Left ventricle myocardium inferior (tissue), 1 donor: ENCODE results near the gene RASSF4. TPM values are rescaled to one million over a fixed set of nuclear protein-coding genes. Genes with fewer than 3 reads are reported as not detected.

Source experiments
- DNase-seq: peaks from one replicate; pipeline ENCODE4 v3.0.0-alpha.2; 2020
- H3K27ac ChIP-seq: fragments of 200-600 bp; replicated peaks from 2 replicates; pipeline ENCODE4 v1.8.0; 2021
- H3K27me3 ChIP-seq: fragments of 200-600 bp; 2 replicates; pipeline ENCODE4 v1.8.0; 2021; ENCODE audit warnings: low read depth
- H3K36me3 ChIP-seq: fragments of 200-600 bp; 2 replicates; pipeline ENCODE4 v1.8.0; 2021
- H3K4me1 ChIP-seq: fragments of 200-600 bp; 2 replicates; pipeline ENCODE4 v1.8.0; 2021
- H3K4me3 ChIP-seq: fragments of 200-600 bp; 2 replicates; pipeline ENCODE4 v1.8.0; 2021; ENCODE audit warnings: mild to moderate bottlenecking, moderate library complexity
- H3K9me3 ChIP-seq: fragments of 200-600 bp; replicated peaks from 2 replicates; pipeline ENCODE4 v1.8.0; 2021
- intact Hi-C: fragments of 100-400 bp; cut with micrococcal nuclease; formaldehyde crosslinking; loops from one replicate; pipeline ENCODE4 v1.11.0; 2022
- total RNA-seq: library from RNA; stranded (reverse); fragmentation: NEBNext Ultra II Directional; extraction: Animal tissue kit (Norgen Biotek cat#: 25700); gene quantifications from one replicate; pipeline ENCODE4 v1.2.1, GENCODE V29; 2021
- TF ChIP-seq, protein P1 (sequence below): fragments of 200-600 bp; IDR thresholded peaks from 2 replicates; pipeline ENCODE4 v1.8.0; 2021; ENCODE audit warnings: antibody characterized with exemption, mild to moderate bottlenecking, borderline replicate concordance
- donor health status: DM: no; HTN: yes; CAD: no; lungs with severe emphysema.

Gene RASSF4
- total RNA-seq, 1 donor from 2014 or later: 103 TPM

DNA sequence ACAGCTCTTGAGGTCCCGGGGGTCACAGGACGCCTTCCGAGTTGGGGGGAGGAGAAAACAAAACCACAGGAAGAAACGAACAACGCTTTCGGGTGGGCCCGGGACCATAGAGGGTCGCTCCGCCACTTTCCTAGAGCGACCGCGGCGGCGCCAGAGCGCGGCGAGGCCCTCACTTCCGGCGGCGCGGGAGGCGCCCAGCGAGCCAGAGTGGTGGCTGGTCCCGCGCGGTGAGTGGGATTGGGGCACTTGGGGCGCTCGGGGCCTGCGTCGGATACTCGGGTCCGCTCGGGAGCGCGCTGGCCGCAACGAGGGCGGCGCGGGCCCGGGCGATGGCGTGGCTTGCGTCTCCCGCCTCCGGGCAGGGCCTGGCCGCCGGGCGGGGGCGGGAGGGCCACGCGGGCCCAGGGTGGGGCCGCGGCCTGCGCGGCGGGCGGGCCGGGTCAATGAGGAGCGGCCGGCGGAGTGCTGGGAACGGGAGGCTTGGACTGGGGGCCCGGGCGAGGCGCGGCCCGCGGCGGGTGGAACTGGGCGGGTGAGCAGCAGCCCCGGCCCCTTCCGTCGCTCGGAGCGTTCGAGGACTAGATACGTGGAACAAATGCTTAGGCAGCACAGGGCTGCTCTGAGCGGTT lies 41.3 kb downstream of the RASSF4 start, which contains the start of gene ZNF22:
Gene ZNF22 (plus strand): TSS at position 172 of the 629 bp plus-strand sequence. CDS start 2,446 bp downstream, outside the sequence.
- intact Hi-C loops: no loop called here
- H3K27me3 ChIP-seq: no peaks in the 10 kb centered on the region
- peaks cover 25% of the 10 kb centered on the region for H3K36me3 ChIP-seq
- H3K27ac ChIP-seq: peak within 1 kb of the TSS; percentile 97
- H3K4me3 ChIP-seq: peak within 1 kb of the TSS; percentile 74
- H3K4me1 ChIP-seq: peaks cover 88% of the 10 kb centered on the region
- TF ChIP-seq, protein P1, sequence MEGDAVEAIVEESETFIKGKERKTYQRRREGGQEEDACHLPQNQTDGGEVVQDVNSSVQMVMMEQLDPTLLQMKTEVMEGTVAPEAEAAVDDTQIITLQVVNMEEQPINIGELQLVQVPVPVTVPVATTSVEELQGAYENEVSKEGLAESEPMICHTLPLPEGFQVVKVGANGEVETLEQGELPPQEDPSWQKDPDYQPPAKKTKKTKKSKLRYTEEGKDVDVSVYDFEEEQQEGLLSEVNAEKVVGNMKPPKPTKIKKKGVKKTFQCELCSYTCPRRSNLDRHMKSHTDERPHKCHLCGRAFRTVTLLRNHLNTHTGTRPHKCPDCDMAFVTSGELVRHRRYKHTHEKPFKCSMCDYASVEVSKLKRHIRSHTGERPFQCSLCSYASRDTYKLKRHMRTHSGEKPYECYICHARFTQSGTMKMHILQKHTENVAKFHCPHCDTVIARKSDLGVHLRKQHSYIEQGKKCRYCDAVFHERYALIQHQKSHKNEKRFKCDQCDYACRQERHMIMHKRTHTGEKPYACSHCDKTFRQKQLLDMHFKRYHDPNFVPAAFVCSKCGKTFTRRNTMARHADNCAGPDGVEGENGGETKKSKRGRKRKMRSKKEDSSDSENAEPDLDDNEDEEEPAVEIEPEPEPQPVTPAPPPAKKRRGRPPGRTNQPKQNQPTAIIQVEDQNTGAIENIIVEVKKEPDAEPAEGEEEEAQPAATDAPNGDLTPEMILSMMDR: peak; percentile 45
- peak; percentile 73 for DNase-seq
- H3K9me3 ChIP-seq: peaks cover 8% of the 10 kb centered on the region

DNA sequence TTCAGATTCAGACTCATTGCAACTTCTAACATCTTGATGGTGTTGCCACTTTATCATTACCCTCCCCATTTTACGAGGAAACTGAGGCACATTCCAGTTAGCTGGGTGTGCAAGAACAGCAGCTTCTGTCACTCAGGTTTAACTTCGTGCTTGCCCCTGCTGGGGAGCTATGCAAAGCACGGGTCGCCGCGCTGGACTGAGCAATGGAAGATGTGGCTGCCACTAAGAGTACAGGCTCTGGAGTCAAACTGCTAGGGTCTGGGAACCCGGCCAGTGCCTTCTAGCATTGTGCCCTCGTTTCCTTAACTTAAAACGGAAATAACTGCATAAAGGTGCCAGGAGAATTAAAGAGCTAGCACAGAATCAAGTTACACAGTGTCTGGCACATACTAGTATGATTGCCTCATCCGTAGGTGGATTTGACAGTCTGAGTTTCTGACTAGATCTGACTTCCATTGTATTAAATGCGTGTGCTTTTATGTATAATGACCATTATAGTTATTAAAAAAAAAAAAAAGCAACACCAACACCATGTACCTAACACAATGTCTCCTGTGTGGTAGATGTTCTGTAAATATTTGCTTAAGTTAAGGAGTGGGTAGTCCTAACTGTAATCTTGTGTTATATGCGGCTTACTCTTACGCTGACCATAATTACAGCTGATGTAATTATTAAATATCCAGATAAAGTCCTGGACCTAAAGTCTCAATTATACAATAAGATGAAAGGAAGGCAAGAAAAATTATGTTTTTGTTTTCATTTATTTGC lies 42.0 kb downstream of the RASSF4 start:
- Histone ChIP-seq H3K9me3 (peaks cover 8% of the 10 kb centered on the region), H3K4me1 (peaks cover 86% of the 10 kb centered on the region), H3K27ac (peak overlapping the region; percentile 97), H3K27me3 (no peaks in the 10 kb centered on the region), H3K36me3 (peaks cover 25% of the 10 kb centered on the region), H3K4me3 (peak overlapping the region; percentile 74)
- TF ChIP-seq, protein P1: peak; percentile 41
- DNase-seq: peak; percentile 78
- intact Hi-C loops: no loop called here

DNA sequence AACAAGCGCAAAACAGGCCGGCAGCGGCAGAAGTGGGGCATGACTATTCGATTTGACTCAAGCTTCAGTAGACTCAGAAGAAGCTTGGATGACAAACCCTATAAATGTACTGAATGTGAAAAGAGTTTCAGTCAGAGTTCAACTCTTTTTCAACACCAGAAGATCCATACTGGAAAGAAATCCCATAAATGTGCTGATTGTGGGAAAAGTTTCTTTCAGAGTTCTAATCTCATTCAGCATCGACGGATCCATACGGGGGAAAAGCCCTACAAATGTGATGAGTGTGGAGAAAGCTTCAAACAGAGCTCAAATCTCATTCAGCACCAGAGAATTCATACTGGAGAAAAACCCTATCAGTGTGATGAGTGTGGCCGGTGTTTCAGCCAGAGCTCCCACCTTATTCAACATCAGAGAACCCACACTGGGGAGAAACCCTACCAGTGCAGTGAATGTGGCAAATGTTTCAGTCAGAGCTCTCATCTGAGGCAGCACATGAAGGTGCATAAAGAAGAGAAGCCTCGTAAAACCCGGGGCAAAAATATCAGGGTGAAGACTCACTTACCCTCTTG lies 43.9 kb downstream of the RASSF4 start:
- Histone ChIP-seq H3K4me1 (peaks cover 71% of the 10 kb centered on the region), H3K9me3 (peaks cover 8% of the 10 kb centered on the region), H3K27me3 (no peaks in the 10 kb centered on the region), H3K4me3 (no peak overlapping the region), H3K36me3 (peaks cover 25% of the 10 kb centered on the region), H3K27ac (peak overlapping the region; percentile 2)
- DNase-seq: no peak
- TF ChIP-seq, protein P1: no peak
- intact Hi-C loops: no loop called here

DNA sequence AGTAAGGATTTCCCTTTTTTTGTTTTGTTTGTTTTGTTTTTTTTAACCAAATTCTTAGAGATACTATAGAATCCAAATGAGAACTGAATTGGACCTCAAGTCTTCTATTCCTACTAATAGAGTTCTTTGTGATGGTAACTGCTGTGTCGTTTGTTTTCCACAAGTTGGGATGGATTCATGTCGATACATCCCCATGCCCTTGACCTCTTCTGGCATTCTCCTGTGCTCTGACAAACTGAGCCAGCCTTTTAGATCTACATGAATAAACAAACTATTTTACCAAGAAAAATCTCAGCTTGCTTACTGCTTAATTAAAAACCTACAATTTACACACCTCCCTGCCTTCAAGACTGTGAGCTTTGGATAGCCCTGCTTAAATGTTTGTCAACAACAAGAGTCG lies 45.1 kb downstream of the RASSF4 start:
- intact Hi-C loops: no loop called here
- no peak overlapping the region for H3K4me3 ChIP-seq

DNA sequence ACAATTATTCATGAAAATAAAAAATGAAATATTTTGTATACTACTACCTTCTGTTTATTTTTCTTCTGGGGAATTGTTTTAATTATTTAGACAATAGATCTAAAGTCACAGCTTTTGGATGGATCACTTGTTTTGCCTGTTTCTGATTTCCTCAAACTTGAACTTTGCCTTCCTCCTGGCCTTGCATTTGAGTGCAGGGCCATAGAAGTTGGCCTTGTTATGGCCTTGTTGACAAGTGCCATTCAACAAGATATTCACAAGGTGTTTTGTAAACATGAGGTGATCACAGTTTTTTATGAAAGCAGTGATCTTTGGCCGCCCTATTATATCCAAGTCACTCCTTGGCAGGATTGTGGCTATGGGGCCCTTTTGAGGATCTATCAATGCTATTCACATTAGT lies 45.7 kb downstream of the RASSF4 start:
- Histone ChIP-seq H3K27ac (no peak overlapping the region), H3K4me1 (peaks cover 58% of the 10 kb centered on the region), H3K9me3 (peaks cover 8% of the 10 kb centered on the region), H3K27me3 (no peaks in the 10 kb centered on the region), H3K4me3 (no peak overlapping the region), H3K36me3 (peaks cover 25% of the 10 kb centered on the region)
- DNase-seq: no peak
- intact Hi-C loops: no loop called here
- TF ChIP-seq, protein P1: no peak

More for the DNA sequence above, 45.1 kb downstream of the RASSF4 start:
- H3K27ac ChIP-seq: no peak overlapping the region
- TF ChIP-seq, protein P1: no peak
- H3K9me3 ChIP-seq: peaks cover 8% of the 10 kb centered on the region
- peaks cover 25% of the 10 kb centered on the region for H3K36me3 ChIP-seq
- no peak for DNase-seq
- H3K27me3 ChIP-seq: no peaks in the 10 kb centered on the region
- peaks cover 64% of the 10 kb centered on the region for H3K4me1 ChIP-seq
